Small intestine (tissue), 7 donors: ENCODE data around the gene RBMS1. TPM values are rescaled to one million over a fixed set of nuclear protein-coding genes. Genes with fewer than 3 reads are reported as not detected.

Experiments used
- DNase-seq, 2 donors: peaks; one replicate each; pipeline versions ENCODE4 v3.0.0 to v3.0.0-alpha.2; 2013
- FAIRE-seq: peaks from 2 replicates; lab custom pipeline; 2012; peaks lifted over from hg19 to GRCh38; lab: Jason Lieb, UNC
- H3K27ac ChIP-seq, 3 donors: one replicate each; pipeline ENCODE4 v1.5.1; 2013; ENCODE audit warnings: low read length in 2 of 3, mild to moderate bottlenecking in 2 of 3, control low read depth in 1 of 3, inconsistent platforms in 1 of 3, low read depth in 1 of 3, moderate library complexity in 1 of 3
- H3K27me3 ChIP-seq, 3 donors: one replicate each; pipeline ENCODE4 v1.6.1; 2013; ENCODE audit warnings: low read length in 3 of 3, inconsistent platforms in 1 of 3; ENCODE audit not compliant: control insufficient read depth in 3 of 3, insufficient read depth in 3 of 3
- H3K36me3 ChIP-seq, 3 donors: one replicate each; pipeline ENCODE4 v1.6.1; 2013; ENCODE audit warnings: low read length in 3 of 3, inconsistent platforms in 1 of 3, low read depth in 1 of 3, mild to moderate bottlenecking in 1 of 3, moderate library complexity in 1 of 3; ENCODE audit not compliant: control insufficient read depth in 3 of 3, insufficient read depth in 2 of 3
- H3K4me1 ChIP-seq, 3 donors: one replicate each; pipeline ENCODE4 v1.6.1; 2013; ENCODE audit warnings: low read length in 2 of 3, inconsistent platforms in 1 of 3, low read depth in 1 of 3, mild to moderate bottlenecking in 1 of 3, moderate library complexity in 1 of 3; ENCODE audit not compliant: control insufficient read depth in 3 of 3, insufficient read depth in 2 of 3
- H3K4me3 ChIP-seq, 3 donors: one replicate each; pipeline ENCODE4 v1.5.1; 2013; ENCODE audit warnings: low read length in 3 of 3, control low read depth in 1 of 3, inconsistent platforms in 1 of 3, low read depth in 1 of 3, mild to moderate bottlenecking in 1 of 3, moderate library complexity in 1 of 3
- H3K9me3 ChIP-seq, 2 donors: one replicate each; pipeline ENCODE4 v1.6.1; 2013; ENCODE audit warnings: low read depth in 1 of 2, low read length in 1 of 2; ENCODE audit not compliant: control insufficient read depth in 2 of 2, insufficient read depth in 1 of 2
- WGBS, 3 donors: extraction: QIAGEN DNeasy Blood & Tissue Kit; methylation state at CpG; one replicate each; pipeline ENCODE4 v1.1.7; 2013; 5-methylcytosine and 5-hydroxymethylcytosine counted together
- polyA plus RNA-seq, 4 donors: library from polyadenylated mRNA; stranded (reverse) in 3 of 4; unstranded in 1 of 4; fragments of 200-250 nt in 3 of 4; fragments of 120-200 nt in 1 of 4; gene quantifications; one replicate each; pipeline versions ENCODE4 v1.2.1 to v1.2.3, GENCODE V29; 2013
- donor health status: healthy with polysubstance abuse.
- donor health status: control.
- donor health status: control.
- donor health status: Bipolar disorder and iron deficiency.
- donor health status: healthy.

Gene RBMS1
- polyA plus RNA-seq, 4 donors, result 2.0 to 21.4 (median 10.1) TPM

DNA sequence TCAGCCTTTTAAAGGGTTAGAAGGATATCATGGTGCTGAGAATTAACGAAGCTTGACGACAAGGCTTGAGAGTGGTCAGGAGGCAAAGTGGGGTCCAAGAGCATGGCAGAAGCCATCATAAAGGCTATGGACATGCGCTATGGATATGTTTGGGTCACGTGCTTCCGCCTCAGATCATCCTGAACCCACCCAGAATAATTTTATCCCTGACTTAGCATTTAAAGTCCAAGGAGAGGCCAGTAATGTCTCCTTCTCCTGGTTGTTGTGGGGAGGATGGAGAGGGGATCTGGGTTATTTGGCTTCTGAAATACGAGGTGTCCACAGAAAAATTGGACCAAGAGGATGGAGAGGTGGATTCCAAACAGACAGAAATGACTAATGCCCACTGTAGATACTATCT, 38.8 kb upstream of the RBMS1 start:
- Histone ChIP-seq H3K27me3 (no peaks in the 10 kb centered on the region), H3K9me3 (no peaks in the 10 kb centered on the region), H3K36me3 (no peaks in the 10 kb centered on the region), H3K4me3 (no peak overlapping the region), H3K4me1 (no peaks in the 10 kb centered on the region), H3K27ac (no peak overlapping the region)
- FAIRE-seq, result no peak
- 79 to 86% (median 85%) methylated on average over 6 of the region's 6 CpGs for WGBS, 3 donors
- DNase-seq, result no peak

DNA sequence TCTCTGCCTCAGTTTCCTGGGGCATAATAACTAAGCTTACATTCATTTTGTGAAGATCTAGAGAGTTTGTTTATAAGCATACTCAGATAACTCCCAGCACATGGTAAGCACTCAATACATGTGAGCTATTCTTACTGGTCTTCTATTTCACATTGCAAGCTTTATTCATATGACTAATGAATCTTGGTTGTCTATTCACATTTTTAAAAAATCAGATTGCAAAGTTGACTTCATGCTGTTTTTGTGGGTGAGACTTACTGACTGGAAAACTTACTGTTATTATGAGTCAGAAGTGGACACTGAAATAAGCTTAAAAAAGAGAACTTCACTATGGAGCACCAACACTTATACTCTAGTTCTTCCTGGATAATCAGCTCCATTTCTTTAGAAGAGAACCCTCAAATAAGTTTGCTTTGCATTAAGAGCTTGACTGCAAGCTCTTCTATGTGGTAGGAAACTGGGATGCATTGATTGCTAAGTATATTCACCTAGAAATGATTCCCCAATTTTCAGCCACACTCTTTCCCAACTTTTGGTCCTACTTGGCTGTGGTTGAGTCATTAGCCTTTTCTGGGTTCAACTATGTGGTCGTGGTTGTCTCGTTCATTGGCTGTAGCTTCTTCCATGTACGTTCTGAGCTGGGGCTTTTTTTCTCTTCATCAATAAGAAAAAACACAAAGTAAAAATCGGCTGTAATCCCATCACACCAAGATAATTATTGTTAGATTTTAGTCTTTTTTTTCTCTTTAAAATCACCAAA, 29.5 kb upstream of the RBMS1 start:
- FAIRE-seq (no peak), DNase-seq (no peak)
- Histone ChIP-seq H3K27ac (no peak overlapping the region), H3K4me1 (no peaks in the 10 kb centered on the region), H3K36me3 (no peaks in the 10 kb centered on the region), H3K9me3 (no peaks in the 10 kb centered on the region), H3K4me3 (no peak overlapping the region), H3K27me3 (no peaks in the 10 kb centered on the region)
- WGBS, 3 donors, result 76 to 79% (median 76%) methylated on average over 4 of the region's 4 CpGs

DNA sequence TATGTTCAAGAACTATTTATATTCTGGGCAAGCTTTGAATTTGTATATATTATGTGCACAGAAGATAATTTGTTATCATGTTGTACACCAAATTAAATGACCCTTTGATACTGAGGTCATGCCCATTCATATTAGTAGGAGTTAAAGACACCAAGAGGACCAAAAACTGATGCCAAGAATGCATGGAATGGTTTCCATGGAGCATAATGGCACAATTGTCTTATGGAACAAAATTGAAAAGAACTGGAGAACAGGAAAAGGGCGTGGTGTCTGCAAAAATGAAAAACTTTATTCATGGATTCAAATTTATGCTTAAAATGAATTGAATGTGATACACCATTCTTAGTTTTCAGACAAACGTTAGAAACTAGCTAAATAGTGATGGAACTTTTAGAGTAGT, 24.1 kb upstream of the RBMS1 start:
- H3K4me1 ChIP-seq, result no peaks in the 10 kb centered on the region
- no peak overlapping the region for H3K4me3 ChIP-seq
- DNase-seq (no peak), FAIRE-seq (no peak)
- WGBS, 3 donors, result 76 to 80% (median 77%) methylated on average over 2 of the region's 2 CpGs
- H3K27me3 ChIP-seq, result no peaks in the 10 kb centered on the region
- no peak overlapping the region for H3K27ac ChIP-seq
- H3K36me3 ChIP-seq, result no peaks in the 10 kb centered on the region
- no peaks in the 10 kb centered on the region for H3K9me3 ChIP-seq

DNA sequence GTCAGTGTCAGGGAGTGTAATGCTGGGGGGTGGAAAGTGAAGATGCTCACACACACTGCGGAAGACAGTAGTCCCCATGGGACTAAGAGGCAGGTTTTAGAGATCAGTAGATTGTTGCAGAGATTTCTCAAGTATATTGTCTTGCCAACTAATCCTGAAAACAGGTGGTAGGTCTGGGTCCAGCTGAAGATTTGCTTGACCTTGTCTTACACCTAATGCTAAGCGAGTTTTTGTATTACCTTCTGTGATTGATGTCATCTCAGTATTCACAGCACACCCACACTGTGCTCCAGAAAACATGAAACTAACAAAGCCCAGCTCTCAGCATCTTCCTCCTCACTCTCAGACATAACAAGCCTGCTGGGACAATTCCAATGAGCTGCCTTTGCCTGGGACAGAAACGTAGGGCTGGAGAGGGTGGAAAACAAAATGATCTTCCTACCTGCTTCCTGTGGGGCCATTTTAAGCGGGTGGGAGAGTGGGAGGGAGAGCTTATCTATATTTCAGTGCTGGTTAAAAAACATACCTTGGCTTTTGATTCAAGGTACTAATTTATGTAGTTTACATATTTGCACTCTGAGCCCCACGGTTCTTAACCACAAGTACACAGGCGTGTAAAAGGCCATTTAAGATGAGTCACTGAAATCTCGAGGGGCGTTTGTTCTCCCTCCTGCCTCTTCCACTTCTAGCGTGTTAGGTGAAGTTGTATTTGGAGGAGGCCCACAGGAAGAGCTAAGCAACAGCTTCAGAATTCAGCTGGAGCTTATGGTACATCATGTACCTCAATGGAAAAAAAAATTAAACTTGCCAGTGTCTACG, 23.1 kb upstream of the RBMS1 start:
- no peaks in the 10 kb centered on the region for H3K36me3 ChIP-seq
- peak in 1 of 2 donors; percentile 19 for DNase-seq
- no peak overlapping the region for H3K27ac ChIP-seq
- 33 to 52% (median 37%) methylated on average over 10 of the region's 10 CpGs for WGBS, 3 donors
- no peaks in the 10 kb centered on the region for H3K27me3 ChIP-seq
- no peak for FAIRE-seq
- H3K9me3 ChIP-seq, result peaks cover 0 to 2% of the 10 kb centered on the region in 2 donors
- H3K4me3 ChIP-seq, result no peak overlapping the region
- no peaks in the 10 kb centered on the region for H3K4me1 ChIP-seq

DNA sequence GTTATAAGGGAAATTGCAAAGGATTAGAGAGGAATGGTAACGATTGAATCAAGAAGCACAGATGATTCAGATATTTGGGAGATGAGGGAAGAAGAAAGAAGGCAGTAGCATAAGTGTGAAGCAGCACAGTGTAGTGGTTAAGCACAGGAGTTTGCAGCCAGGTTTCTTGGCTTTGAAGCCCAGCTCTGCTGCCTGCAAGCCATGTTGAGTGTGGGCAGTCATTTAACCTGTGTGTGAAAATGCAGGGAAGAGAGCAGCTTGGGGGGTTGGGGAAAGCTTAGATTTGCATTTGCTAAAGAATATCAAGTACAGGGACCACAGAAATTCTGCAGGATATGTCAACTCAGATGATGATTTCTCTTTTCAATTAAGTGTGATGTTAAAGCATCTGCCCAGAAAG, 21.5 kb upstream of the RBMS1 start:
- Histone ChIP-seq H3K4me1 (no peaks in the 10 kb centered on the region), H3K36me3 (no peaks in the 10 kb centered on the region), H3K4me3 (no peak overlapping the region), H3K27me3 (no peaks in the 10 kb centered on the region), H3K27ac (no peak overlapping the region), H3K9me3 (peaks cover 0 to 2% of the 10 kb centered on the region in 2 donors)
- DNase-seq (no peak), FAIRE-seq (no peak)
- WGBS, 3 donors, result 72 to 90% (median 79%) methylated on average over 1 of the region's 1 CpG

DNA sequence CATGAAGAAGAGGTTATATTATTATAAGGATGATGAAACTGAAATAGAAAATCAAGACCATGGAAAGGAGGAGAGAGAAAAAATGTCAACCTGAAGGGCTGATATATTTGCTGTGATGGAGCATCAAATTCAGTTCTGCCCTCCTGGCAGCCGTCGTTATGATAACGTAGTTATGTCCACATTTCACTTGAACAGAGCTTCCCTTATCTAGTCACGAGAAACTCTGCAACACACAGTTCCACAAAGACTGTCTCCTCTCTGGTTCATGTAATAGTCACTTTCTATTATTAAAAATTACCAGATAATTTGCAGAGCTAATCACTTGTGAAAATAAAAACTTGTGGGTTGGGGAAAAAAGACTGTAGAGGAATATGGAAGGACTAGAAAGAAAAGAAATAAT, 19.5 kb upstream of the RBMS1 start:
- WGBS, 3 donors, result 64 to 67% (median 66%) methylated on average over 4 of the region's 4 CpGs
- Histone ChIP-seq H3K36me3 (no peaks in the 10 kb centered on the region), H3K27me3 (no peaks in the 10 kb centered on the region), H3K4me1 (no peaks in the 10 kb centered on the region), H3K4me3 (no peak overlapping the region), H3K9me3 (peaks cover 0 to 2% of the 10 kb centered on the region in 2 donors), H3K27ac (no peak overlapping the region)
- no peak for DNase-seq
- FAIRE-seq, result no peak

DNA sequence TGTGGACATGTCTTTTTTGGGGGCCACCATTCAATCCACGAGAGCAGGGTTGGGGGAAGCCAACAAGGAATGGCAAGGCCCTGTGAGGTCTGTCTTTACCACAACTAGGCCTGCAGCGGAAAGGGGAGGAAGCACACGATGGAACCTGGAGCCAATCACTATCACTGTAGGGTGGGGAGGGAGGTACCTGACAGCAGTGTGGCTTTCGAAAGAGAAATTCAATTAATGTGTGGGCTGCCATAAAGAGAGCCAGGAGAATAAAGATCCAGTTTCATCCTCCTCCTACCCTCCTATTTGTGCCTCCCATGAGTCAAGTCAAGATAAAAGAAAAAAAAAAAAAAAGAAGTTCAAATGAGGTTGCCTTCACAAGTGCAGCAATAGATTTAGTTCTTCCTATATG, 18.9 kb upstream of the RBMS1 start:
- no peak for FAIRE-seq
- no peak overlapping the region for H3K27ac ChIP-seq
- H3K27me3 ChIP-seq, result no peaks in the 10 kb centered on the region
- H3K4me1 ChIP-seq, result no peaks in the 10 kb centered on the region
- no peaks in the 10 kb centered on the region for H3K36me3 ChIP-seq
- no peak overlapping the region for H3K4me3 ChIP-seq
- peaks cover 0 to 2% of the 10 kb centered on the region in 2 donors for H3K9me3 ChIP-seq
- 74 to 85% (median 84%) methylated on average over 4 of the region's 4 CpGs for WGBS, 3 donors
- DNase-seq, result no peak

DNA sequence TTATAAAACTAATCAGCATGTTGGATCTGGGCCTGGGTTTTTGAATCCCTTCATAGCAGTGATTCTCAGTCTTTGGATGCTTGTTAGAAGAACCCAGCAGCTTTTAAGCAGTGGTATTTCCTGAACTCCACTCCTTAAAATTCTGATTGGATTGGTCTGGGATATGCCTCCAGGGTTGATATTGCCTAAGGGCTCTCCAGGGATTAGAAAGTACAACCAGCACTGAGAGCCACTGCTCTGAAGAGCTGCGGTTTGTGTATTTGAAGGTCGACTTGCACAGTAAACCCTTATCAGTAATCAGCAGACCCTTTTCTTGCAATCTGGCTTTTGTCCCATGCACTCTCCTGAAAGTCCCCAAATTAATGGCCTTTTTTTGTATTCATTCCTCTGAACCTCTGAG, 17.0 kb upstream of the RBMS1 start:
- H3K36me3 ChIP-seq, result no peaks in the 10 kb centered on the region
- H3K27me3 ChIP-seq, result no peaks in the 10 kb centered on the region
- H3K4me3 ChIP-seq, result no peak overlapping the region
- H3K9me3 ChIP-seq, result peaks cover 0 to 2% of the 10 kb centered on the region in 2 donors
- H3K4me1 ChIP-seq, result no peaks in the 10 kb centered on the region
- H3K27ac ChIP-seq, result no peak overlapping the region
- DNase-seq (no peak), FAIRE-seq (no peak)
- WGBS, 3 donors, result 42 to 74% (median 51%) methylated on average over 2 of the region's 2 CpGs
